Neural crest cell (in vitro differentiated cells): Measurements from ENCODE around the gene IPO11. TPM values are rescaled to one million over a fixed set of nuclear protein-coding genes. Genes with fewer than 3 reads are reported as not detected.
A peak's percentile ranks its signal among the peaks of the same experiment; 100 is the strongest.
"Not testable (repeated sequence)": the region's sequence is repeated elsewhere in the genome, so short reads cannot be mapped to it uniquely, and the experiment has no call there.

Experiments used
- DNase-seq: peaks from one replicate; pipeline ENCODE4 v3.0.0; 2021; ENCODE audit warnings: low read depth, mixed read lengths, low spot score
- H3K27ac Mint-ChIP-seq: one replicate; pipeline ENCODE4 v1.8.0; 2021; ENCODE audit warnings: mild to moderate bottlenecking, mixed read lengths; ENCODE audit not compliant: unreplicated experiment
- H3K27me3 Mint-ChIP-seq: 2 replicates; pipeline ENCODE4 v1.8.0; 2021; ENCODE audit warnings: low read depth, mild to moderate bottlenecking, mixed read lengths
- H3K36me3 Mint-ChIP-seq: 2 replicates; pipeline ENCODE4 v1.8.0; 2021; ENCODE audit warnings: low read depth, mild to moderate bottlenecking, mixed read lengths
- H3K4me1 Mint-ChIP-seq: 2 replicates; pipeline ENCODE4 v1.8.0; 2021; ENCODE audit warnings: mixed read lengths
- H3K4me3 Mint-ChIP-seq: one replicate; pipeline ENCODE4 v1.8.0; 2021; ENCODE audit warnings: mild to moderate bottlenecking, mixed read lengths
- H3K9me3 Mint-ChIP-seq: 2 replicates; pipeline ENCODE4 v1.8.0; 2021; ENCODE audit warnings: mixed read lengths
- total RNA-seq: library from RNA; stranded (reverse); gene quantifications from 2 replicates; pipeline ENCODE4 v1.2.1, GENCODE V29; 2021
- TF ChIP-seq, protein P1 (sequence below): fragments of 200-600 bp; sonication (generic); conservative IDR thresholded peaks from 2 replicates; pipeline ENCODE4 v1.5.0; 2021; ENCODE audit warnings: antibody characterized with exemption, mild to moderate bottlenecking

Gene IPO11
- total RNA-seq, 1 donor from 2014 or later = 48.2 TPM

DNA sequence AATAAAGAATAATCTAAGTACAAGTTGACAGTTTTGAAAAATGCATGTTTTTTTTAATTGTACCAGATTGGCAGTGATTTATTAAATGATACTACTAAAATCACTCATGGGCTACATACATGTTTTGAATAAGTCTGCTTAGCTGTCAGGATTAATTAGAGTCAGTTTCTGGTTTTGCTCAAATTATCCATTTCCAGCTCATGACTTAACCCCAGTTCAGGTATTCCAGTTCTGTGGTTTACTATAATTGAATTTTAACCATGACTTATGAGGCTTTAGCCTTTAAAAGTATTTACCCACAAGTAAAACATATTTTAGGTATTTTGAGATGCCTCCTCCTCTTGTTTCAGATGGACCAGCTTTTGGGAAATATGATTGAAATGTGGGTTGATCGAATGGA is 148.2 kb downstream of the IPO11 start:
- no peak overlapping the region for H3K27ac Mint-ChIP-seq

DNA sequence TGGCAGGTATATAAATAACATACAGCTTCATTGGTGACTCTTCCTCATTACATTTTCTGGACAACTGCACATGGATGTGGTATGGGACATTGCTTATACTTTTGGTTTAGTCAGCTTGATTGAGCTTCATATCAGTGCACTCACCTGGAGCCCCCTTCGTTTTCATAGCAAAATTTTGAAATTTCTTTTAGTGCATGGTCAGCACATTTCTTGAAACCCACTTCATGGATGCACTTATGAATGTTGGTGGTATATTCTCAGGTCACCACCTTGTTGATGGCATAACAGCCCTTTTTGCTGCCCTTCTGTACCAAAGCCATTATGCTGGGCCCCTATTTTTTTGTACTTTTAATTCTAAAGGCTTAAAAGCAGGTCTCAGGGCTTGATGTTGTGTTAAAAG is 149.3 kb downstream of the IPO11 start:
- TF ChIP-seq, protein P1, sequence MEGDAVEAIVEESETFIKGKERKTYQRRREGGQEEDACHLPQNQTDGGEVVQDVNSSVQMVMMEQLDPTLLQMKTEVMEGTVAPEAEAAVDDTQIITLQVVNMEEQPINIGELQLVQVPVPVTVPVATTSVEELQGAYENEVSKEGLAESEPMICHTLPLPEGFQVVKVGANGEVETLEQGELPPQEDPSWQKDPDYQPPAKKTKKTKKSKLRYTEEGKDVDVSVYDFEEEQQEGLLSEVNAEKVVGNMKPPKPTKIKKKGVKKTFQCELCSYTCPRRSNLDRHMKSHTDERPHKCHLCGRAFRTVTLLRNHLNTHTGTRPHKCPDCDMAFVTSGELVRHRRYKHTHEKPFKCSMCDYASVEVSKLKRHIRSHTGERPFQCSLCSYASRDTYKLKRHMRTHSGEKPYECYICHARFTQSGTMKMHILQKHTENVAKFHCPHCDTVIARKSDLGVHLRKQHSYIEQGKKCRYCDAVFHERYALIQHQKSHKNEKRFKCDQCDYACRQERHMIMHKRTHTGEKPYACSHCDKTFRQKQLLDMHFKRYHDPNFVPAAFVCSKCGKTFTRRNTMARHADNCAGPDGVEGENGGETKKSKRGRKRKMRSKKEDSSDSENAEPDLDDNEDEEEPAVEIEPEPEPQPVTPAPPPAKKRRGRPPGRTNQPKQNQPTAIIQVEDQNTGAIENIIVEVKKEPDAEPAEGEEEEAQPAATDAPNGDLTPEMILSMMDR = no peak
- H3K36me3 Mint-ChIP-seq = peaks cover 24% of the 10 kb centered on the region
- H3K4me1 Mint-ChIP-seq = no peaks in the 10 kb centered on the region
- H3K27ac Mint-ChIP-seq = no peak overlapping the region
- DNase-seq = no peak
- no peaks in the 10 kb centered on the region for H3K27me3 Mint-ChIP-seq
- no peak overlapping the region for H3K4me3 Mint-ChIP-seq
- peaks cover 8% of the 10 kb centered on the region for H3K9me3 Mint-ChIP-seq

More for the DNA sequence above, 148.2 kb downstream of the IPO11 start:
- peaks cover 22% of the 10 kb centered on the region for H3K36me3 Mint-ChIP-seq
- TF ChIP-seq, protein P1 = no peak
- H3K27me3 Mint-ChIP-seq = no peaks in the 10 kb centered on the region
- H3K4me1 Mint-ChIP-seq = no peaks in the 10 kb centered on the region
- DNase-seq = no peak
- peaks cover 4% of the 10 kb centered on the region for H3K9me3 Mint-ChIP-seq
- H3K4me3 Mint-ChIP-seq = no peak overlapping the region

DNA sequence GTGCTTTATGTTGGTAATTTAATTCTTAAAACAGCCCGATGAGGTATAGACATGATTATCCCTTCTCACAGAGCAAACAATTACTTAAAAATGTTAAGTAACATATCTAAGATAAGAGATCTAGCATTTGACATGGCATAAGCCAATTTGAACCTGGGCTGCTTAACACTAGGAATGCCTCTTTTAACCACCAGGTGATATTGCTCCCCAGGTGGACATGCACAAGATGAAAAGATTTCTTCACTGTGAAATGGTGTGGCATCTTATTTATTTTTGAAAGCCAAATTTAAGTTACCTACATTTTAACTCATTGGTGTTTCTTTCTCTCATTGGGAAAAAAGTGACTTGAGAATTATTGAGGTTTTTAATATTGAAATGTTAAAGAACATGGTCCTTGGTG is 150.3 kb downstream of the IPO11 start:
- Mint-ChIP-seq H3K4me3 (no peak overlapping the region), H3K27me3 (no peaks in the 10 kb centered on the region), H3K9me3 (peaks cover 14% of the 10 kb centered on the region), H3K4me1 (no peaks in the 10 kb centered on the region), H3K27ac (no peak overlapping the region), H3K36me3 (peaks cover 31% of the 10 kb centered on the region)
- TF ChIP-seq, protein P1 = peak; percentile 30
- no peak for DNase-seq

DNA sequence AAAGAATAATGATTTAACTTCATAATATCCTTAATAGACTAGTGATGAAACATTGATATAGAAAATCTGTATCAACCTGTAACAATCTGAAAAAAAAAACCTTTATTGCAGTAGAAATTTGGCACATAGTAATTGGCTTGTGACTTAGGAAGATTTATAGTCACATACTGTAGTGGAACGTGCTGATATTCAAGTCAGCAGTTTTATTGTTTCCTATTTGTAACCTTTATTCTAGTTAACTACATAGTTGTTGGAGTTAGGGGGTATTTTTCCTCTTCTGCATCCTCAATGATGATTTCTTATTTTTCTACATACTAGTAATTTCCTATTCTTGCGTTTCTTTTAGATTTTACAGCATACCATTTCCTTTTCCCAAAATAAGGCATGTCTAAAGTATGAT is 151.5 kb downstream of the IPO11 start:
- Mint-ChIP-seq H3K9me3 (peaks cover 17% of the 10 kb centered on the region), H3K27me3 (no peaks in the 10 kb centered on the region), H3K36me3 (peaks cover 40% of the 10 kb centered on the region), H3K27ac (no peak overlapping the region), H3K4me1 (no peaks in the 10 kb centered on the region), H3K4me3 (no peak overlapping the region)
- TF ChIP-seq, protein P1 = no peak
- no peak for DNase-seq

DNA sequence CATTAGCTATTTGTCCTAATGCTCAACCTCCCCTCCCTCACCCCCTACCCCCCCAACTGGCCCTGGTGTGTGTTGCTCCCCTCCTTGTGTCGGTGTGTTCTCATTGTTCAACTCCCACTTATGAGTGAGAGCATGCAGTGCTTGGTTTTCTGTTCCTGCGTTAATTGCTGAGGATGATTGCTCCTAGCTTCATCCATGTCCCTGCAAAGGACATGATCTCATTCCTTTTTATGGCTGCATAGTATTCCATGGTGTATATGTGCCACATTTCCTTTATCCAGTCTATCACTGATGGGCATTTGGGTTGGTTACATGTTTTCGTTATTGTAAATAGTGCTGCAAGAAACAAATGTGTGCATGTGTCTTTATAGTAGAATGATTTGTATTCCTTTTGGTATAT is 153.2 kb downstream of the IPO11 start:
- not testable (repeated sequence) for H3K27ac Mint-ChIP-seq, H3K4me3 Mint-ChIP-seq, DNase-seq, H3K27me3 Mint-ChIP-seq, H3K4me1 Mint-ChIP-seq
- peaks cover 40% of the 10 kb centered on the region for H3K36me3 Mint-ChIP-seq
- peaks cover 17% of the 10 kb centered on the region for H3K9me3 Mint-ChIP-seq

DNA sequence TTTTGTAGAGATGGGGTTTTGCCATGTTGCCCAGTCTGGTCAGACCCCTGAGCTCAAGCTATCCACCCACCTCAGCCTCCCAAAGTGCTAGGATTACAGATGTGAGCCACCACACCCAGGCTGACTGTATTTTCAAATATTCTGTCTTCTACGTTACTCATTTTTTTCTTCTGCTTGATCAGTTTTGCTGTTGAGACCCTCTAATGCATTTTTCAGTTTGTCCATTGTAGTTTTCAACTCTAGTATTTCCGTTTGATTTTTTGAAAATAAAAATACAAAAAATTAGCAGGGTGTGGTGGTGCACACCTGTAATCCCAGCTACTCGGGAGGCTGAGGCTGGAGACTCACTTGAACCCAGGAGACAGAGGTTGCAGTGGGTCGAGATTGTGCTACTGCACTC is 155.6 kb downstream of the IPO11 start:
- Mint-ChIP-seq H3K4me3 (no peak overlapping the region), H3K4me1 (peaks cover 3% of the 10 kb centered on the region), H3K9me3 (peaks cover 17% of the 10 kb centered on the region), H3K27me3 (no peaks in the 10 kb centered on the region), H3K36me3 (peaks cover 40% of the 10 kb centered on the region), H3K27ac (no peak overlapping the region)
- no peak for DNase-seq
- TF ChIP-seq, protein P1 = no peak
